GM18508 (cell line): ENCODE measurements around the gene UBA52.
A peak's percentile ranks its signal among the peaks of the same experiment; 100 is the strongest.

Experiments
- ATAC-seq: cut with Tn5 transposase; IDR thresholded peaks from one replicate; pipeline ENCODE4 v1.9.1; 2021; ENCODE audit warnings: moderate number of reproducible peaks; ENCODE audit not compliant: insufficient read depth, unreplicated experiment

The UBA52 gene

DNA sequence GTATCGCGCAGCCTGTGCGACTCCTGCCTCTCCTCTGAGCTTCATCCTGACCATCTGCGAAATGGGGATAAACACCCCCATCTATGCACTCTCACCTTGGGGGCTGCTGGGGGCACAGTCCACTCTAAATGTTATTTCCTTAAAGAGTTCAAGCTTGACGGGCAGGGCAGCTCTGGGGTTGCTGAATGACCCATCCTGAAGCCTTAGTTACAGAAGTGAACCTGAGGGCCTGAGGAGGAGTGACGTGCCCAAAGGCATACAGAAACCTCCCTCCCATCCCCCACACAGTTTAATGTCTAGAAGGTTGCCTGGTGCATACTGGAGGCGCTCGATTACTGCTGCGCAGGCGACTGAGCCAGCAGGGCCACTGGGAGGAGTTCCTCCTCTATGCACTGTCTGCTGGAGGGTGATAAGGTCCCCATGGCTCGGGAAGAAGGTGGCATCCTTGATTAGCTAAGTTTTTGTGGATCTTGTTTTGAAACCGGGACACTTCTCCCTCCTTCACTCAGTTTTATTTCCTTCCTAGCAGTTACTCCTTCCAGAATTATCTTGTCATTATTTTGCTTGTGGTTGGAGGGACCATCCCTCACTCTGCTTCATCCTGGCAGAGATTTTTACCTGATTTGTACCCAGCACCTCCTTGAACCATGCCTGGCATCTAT, 27.7 kb upstream of the UBA52 start:
- ATAC-seq: no peak

DNA sequence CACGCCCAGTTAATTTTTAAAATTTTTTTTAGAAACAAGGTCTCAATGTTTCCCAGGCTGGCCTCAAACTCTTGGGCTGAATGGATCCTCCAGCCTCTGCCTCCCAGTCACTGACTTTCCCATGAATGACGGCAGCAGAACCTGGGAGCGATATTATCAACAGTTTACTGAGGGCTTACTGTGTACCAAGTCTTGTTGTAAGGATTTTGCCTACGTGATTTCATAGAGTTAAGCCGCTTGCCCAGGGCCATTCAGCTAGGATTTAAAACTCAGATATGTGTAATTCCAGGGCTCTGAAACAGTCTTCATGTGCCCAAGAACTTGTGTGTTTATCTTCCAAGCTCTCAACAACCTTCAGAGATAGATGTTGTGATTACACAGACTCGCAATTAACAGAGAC, 20.0 kb upstream of the UBA52 start:
- ATAC-seq: no peak

DNA sequence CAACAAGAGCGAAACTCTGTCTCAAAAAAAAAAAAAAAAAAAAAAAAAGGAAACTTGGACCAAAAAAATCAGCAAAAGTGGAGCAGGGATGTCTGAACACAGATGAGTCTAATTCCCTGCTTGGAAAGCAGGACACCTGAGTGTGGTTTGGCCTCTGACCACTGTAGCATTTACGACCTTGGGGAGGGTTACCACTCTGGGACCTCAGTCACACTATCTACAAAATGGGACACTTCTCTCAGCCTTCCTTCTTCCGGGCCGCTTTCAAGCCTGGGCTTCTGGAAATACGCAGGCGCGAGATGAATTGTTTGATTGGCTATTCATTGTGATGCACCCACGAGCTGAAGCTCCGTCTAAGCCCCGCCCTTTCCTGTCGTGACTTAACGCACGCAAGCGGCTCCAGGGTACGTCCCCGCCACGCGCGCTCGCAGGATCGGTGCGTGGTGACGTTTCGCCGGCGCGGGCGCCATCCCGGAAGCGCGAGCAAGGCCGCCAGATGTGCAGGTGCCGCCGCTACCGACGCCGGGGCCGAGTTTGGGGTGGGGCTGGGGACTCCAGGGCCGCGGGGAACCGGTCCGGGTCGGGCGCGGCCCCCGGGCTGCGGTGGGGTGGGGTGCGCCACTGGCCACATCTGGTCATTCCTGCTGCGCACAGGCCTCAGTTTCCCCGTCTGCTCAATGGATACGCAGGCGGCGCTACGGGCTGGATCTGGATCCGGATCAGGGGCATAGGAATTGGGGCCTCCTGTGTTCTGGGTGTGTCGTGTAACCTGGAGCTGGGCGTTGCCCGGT, 14.1 kb upstream of the UBA52 start, which contains the start of gene KXD1:
TSS of gene KXD1 (plus strand) at position 460 of the 791 bp plus-strand sequence. CDS start 4,187 bp downstream, outside the sequence.
- ATAC-seq: peak; percentile 66

DNA sequence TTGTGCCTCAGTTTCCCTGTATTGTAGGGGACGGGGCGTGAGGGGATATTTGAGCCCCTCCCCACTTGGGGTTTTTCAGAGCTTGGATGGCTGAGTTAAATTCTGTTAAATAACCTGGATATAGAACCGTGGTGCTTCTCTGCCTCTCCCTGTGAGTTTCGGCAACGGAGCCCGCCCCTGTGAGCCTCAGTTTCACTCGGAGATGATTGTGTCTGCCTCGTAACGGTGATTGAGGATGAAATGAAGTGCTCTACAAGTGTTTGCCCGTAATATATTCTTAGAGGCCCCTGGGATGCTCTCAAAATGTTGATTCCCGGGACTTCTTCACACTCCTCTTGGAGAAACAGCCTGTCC, 13.5 kb upstream of the UBA52 start:
- ATAC-seq: no peak

DNA sequence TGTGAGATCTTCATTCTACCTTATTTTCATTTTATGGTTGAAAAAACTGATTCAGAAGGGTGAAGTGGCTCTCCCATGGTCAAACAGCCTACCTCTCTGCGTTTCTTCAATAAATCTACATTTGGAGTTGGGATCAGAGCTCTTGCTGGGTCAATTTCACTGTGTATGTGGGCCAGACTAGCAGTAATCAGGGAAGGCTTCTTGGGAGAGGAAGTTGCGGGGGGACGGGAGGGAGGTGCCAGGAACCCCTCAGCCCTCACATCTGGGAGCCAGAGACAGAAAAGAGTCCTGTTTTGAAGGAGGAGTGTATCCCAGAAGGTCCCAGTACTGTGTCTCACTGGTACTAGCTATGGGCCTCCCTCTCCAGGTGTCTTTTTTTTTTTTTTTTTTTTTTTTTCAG, 13.1 kb upstream of the UBA52 start:
- ATAC-seq: no peak

DNA sequence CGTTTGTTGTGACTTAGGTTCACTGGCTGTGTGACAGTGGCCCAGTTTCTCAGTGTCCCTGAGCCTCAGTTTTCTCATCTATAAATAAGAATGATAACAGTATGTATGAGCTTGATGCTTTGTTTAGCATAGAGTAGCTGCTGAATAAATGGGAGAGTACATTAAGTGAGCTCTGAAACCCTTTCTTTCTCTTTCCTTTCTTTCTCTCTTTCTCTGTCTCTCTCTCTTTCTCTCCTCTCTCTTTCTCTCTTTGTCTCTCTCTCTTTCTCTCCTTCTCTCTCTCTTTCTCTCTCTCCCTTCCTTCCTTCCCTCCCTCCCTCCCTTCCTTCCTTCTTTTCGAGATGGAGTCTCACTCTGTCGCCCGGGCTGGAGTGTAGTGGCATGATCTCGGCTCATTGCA, 12.0 kb upstream of the UBA52 start:
- ATAC-seq: no peak

DNA sequence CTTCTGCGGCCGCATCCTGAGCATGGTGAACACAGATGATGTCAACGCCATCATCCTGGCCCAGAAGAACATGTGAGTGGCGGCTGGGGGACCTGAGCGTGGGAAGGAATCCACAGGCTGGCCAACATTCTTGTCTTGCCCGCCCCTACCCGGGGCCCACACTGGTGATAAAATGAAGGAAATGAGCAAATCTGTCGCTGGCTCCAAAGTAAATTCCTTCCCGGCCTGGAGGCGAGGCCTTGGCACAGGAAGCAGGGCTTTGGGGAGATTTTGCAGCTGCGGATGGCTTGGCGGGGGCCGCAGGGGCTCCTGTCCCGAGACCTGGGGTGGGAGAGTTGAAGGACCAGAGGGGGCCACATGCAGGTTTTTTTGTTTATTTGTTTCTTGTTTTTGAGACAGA, 9.6 kb upstream of the UBA52 start:
- ATAC-seq: no peak

DNA sequence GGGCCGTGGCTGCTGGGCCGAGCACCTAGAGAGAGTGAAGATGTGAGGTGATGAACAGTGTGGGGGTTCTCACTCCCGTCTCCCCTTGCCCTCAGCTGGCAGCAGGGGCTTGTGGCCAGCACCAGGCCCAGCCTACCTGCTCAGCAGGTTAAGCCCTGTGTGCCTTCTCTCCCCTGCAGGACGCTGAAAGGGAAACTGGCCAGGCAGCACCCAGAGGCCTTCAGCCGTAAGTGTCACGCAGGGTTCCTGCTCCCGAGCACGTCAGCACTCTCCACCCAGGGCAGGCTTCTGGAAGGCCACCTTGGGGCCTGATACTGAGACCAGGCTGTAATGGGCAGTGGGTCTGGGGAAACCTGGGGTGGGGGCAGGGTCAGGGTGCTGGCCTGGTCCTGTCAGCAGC, 4.7 kb upstream of the UBA52 start:
- ATAC-seq: no peak

DNA sequence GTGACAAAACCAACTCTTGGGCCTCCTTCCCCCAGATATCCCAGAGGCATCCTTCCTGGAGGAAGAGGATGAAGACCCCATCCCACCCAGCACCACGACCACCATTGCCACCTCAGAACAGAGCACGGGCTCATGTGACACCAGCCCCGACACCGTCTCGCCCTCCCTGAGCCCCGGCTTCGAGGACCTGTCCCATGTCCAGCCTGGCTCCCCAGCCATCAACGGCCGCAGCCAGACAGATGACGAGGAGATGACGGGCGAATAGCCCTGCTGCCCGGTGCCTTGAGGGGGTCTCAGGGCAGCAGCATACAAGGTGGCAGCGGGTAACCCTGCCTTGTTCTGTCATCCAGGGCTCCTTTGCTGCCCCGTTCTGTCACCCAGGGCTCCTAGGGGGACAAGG, 3.3 kb upstream of the UBA52 start:
- no peak for ATAC-seq

DNA sequence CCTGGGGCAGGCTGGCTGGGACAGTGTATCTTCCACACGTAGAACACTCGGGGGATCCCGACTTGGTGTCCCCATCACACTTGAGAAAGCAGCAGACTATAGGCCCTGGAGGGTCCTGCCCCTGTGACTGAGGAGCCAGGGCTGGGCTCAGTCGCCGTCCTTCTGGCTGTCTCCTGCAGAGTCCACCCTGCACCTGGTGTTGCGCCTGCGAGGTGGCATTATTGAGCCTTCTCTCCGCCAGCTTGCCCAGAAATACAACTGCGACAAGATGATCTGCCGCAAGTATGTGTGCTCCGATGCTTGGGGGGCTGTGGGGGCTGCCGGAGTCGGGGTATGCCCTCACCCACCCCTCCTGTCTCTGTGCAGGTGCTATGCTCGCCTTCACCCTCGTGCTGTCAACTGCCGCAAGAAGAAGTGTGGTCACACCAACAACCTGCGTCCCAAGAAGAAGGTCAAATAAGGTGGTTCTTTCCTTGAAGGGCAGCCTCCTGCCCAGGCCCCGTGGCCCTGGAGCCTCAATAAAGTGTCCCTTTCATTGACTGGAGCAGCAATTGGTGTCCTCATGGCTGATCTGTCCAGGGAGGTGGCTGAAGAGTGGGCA, 3.1 kb downstream of the UBA52 start:
- ATAC-seq: no peak

DNA sequence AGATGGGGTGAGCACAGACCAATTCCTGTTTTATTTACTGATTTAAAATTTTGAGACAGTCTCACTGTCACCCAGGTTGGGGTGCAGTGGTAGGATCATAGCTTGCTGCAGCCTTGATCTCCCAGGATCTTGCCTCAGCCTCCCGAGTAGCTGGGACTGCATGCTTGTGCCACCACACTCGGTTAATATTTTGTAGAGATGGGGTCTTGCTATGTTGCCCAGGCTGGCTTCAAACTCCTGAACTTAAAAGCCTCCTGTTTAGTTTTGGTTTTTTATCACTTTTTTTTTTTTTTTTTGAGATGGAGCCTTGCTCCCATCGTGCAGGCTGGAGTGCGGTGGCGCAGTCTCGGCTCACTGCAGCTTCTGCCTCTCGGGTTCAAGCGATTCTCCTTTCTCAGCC, 4.7 kb downstream of the UBA52 start:
- no peak for ATAC-seq

DNA sequence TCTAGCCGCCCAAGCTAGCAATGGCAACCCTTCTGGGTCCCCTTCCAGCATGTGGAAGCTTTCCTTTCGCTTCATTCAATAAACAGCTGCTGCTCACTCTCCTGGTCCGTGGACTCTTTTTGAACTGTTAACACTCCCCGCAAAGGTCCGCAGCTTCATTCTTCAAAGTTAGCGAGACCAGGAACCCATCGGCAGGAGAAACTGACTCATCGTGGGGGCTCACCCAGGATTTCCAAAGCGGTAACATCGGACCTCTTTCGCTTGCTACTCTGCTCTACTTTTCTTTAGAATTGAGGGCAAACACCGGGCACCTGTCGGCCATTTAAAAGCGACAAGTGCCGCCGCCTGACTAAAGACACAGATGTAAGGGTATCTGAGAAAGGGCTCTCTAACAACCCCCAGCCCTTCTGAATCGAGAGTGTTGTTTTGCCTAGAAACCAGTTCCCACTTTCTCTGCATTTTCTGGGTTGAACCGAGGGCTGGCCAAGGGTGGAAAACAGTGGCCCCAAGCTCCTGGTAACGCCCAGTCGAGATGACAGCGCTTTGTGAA, 5.8 kb downstream of the UBA52 start:
- no peak for ATAC-seq

DNA sequence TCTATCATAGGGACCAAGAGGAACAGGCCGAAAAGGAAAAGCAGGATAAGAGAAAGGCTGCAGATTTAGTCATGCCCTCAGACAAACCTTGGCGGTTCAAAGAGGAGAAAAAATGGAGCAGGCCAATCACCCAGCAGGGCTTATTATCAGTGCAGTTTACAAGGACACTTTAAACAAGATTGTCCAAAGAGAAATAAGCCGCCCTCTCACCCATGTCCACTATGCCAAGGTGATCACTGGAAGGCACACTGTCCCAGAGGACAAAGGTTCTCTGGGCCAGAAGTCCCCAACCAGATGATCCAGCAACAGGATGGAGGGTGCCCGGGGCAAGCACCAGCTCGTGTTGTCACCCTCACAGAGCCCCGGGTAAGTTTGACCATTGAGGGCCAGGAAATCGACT, 8.7 kb downstream of the UBA52 start:
- no peak for ATAC-seq

DNA sequence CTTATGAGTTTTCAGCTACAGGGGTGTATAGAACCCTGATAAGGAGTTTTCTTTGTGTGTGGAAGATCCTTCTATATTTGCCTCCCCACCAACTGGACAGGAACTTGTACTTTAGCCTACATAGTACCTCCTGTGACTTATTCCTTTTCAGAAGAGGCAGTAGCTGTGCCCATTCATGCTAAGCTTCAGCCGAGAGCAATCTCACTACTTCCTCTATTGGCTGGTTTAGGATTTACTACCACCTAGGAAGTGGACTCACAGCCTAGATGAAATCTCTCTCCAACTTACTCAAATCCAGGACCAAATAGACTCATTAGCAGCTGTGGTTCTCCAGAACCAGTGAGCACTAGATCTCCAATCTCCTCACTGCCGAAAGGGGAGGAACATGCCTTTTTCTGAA, 14.6 kb downstream of the UBA52 start:
- no peak for ATAC-seq

DNA sequence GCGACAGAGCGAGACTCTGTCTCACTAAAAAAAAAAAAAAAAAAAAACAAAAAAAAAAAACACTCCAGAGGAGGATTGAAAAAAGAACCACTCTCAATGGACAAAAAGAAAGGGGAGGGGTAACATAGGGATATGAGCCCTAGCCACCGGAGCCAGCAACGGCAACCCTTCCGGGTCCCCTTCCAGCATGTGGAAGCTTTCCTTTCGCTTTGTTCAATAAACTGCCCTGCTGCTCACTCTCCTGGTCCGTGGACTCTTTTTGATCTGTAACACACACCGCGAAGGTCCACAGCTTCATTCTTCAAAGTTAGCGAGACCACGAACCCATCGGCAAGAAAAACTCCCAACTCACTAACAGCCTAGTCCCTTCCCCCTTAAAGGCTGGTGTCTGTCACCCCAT, 15.9 kb downstream of the UBA52 start:
- no peak for ATAC-seq

DNA sequence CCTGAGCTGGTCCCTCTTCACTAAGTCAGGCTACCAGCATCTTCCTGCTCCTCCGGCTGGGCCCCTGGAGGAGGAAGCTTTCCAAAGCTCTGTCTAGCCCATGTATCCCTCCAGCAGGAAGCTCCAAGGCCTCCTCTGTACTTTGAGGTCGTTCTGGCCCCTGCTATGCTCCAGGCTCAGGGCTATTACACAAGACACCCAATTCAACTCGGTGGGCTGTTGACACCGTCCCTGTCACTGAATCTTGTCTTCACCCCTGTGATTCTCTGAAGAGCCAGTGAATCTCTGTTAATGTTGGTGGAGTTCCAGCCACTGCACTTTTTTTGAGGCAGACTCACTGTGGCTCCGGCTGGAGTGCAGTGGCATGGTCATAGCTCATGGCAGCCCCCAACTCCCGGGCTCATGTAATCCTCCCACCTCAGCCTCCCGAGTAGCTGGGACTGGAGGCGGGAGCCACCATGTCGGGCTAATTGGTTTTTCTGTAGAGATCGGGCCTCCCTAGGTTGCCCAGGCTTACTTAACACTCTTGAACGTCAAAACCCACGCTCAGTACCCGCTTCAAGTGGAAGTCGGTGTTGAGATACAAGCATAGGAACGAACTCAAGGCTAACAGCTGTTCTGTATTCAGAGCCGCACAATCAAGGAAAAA, 16.4 kb downstream of the UBA52 start:
- ATAC-seq: no peak

DNA sequence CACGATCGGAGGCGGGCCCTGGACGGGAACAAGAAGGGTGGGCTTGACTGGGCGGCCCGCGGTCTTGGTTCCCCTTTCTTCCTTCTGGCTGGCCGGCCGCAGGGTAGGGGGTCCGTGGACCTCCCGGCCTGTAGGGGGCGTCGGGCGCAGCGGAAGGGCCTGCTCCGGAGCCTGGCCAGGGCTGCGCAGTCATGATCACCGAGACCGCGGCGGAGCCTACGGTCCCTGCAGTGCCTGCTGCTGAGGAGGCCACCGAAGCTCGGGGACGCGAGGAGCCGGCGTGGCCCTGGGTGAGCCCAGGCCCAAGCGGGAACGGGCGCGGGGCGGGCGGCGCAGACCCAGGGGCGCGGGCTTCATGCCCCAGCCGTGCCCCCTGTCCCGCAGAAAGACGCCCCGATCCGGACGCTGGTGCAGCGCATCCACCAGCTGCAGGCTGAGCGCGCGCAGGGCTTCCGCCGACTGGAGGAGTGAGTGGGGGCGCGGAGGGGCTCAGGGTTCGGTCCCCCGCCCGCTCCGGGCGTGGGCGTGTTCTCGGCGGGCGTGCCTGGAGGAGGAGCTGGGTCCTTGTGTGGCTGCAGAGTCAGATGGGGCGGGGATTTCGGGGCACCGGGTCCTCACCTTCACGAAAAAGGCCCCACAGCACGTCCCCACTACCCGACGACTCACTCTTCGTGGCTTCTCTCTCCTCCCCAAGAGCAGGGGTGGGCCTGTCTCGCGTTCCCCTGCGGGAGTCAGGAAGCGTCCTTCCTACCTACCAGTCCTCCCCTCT, 17.1 kb downstream of the UBA52 start, which contains the start of gene REX1BD:
TSS of gene REX1BD (plus strand) at position 188 of the 769 bp plus-strand sequence. CDS start at position 192, 4 bp downstream.
- ATAC-seq: no peak

DNA sequence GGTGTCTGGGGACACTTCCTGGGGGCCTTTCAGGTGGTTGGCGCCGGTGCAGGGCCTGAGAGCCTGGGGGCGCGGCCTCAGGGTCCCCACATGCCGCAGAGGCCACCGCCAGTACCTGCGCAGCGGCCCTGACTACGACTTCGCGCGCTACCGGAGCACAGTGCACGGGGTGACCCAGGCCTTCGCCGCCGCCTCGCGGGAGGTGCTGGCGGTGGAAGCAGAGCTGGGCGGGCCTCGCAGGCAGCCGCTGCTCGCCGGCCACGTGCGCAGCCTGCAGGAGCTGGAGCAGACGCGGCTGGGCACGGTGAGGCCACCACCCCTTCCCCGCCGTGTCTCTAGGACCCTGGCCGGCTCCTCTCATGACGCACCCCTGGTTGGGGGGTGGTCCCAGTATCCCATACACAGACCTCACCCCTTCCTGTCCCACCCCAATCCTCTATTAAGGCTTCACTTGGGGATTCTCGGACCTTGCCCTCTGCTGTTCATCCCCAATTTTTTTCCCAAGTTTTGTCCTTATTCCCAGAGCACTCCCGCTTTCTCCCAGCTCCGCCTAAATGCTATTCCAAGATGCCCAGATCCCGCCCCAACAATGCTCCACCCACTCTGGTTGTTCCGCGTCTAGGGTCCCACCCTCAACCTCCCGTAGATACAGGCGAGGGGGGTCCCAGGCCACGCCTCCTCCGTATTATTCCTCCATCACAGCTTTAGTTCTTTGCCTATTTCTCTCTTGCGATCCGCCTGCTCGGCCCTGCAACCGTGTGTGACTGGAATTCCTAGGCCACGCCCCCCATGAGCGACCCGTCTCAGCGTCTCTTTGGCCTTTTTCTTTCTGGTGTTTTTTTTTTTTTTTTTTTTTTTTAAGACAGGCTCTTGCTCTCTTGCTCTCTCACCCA, 18.0 kb downstream of the UBA52 start:
- ATAC-seq: no peak
